ENCODE results near the gene CHAT.

CHAT gene

DNA sequence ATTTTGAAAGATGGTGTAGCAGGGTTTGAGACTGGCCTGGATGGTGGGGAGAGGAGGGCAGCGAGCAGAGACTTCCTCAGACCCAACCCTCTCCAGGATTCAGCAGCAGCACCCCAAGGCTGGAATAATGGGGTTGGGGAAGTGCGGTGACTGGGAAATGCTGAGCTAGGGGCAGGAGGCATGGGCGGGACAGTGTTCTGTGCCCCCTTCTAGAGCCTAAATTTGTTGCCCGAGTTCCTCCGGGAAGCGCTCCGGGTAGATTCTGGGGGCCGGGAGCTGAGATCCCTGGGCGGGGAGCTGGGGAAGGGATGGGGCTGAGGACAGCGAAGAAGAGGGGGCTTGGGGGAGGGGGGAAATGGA is at the start of gene CHAT:
TSS of gene CHAT (plus strand) at position 156 of the 360 bp plus-strand sequence. CDS start at position 309, 153 bp downstream.
- H3K4me3 ChIP-seq (ENCODE audit: low read length) = no peak within 1 kb of the TSS

DNA sequence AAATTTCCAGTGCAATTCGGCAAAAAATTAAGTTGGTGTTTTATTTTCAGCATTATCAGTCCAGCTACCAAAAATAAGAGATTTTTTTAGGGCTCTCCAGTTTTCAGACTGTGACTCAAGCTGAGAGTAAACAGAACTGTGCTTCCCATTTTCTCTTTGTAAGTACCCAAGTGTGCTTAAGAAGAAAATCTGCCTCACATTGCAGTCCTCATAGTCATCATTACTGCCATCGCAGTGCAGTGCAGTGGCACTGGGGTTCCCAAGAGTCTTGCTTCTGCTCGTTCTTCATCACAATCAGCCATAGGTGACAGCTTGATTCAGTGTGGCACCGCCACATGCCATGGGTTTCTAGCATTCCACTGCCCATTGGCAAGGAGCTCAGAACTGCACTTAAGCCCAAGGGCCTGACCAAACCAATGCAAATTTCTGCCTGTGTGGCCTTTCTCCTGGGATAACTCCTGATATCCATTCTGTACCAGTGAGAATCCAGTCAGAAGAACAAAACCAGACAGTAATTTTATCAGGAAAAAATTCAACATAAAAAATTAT is 49.3 kb upstream of the CHAT start:
- H3K79me2 ChIP-seq (ENCODE audit: low read length) = no peaks in the 10 kb centered on the region

More for the DNA sequence above, at the start of gene CHAT:
- DNase-seq = no peak
- H3K79me2 ChIP-seq (ENCODE audit: low read length) = no peaks in the 10 kb centered on the region
- no peak within 1 kb of the TSS for H2AFZ ChIP-seq (ENCODE audit: low read length)
- no peak within 1 kb of the TSS for H3K9ac ChIP-seq (ENCODE audit: low read length)
- TF ChIP-seq EZH2 (optimal IDR thresholded peaks at IDR 0.05; ENCODE audit: low read depth, low read length) = no peak
- TF ChIP-seq, protein P1, sequence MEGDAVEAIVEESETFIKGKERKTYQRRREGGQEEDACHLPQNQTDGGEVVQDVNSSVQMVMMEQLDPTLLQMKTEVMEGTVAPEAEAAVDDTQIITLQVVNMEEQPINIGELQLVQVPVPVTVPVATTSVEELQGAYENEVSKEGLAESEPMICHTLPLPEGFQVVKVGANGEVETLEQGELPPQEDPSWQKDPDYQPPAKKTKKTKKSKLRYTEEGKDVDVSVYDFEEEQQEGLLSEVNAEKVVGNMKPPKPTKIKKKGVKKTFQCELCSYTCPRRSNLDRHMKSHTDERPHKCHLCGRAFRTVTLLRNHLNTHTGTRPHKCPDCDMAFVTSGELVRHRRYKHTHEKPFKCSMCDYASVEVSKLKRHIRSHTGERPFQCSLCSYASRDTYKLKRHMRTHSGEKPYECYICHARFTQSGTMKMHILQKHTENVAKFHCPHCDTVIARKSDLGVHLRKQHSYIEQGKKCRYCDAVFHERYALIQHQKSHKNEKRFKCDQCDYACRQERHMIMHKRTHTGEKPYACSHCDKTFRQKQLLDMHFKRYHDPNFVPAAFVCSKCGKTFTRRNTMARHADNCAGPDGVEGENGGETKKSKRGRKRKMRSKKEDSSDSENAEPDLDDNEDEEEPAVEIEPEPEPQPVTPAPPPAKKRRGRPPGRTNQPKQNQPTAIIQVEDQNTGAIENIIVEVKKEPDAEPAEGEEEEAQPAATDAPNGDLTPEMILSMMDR (IDR thresholded peaks at IDR 0.05; ENCODE audit: low read length) = no peak
- TF ChIP-seq EZH2phosphoT487 (IDR thresholded peaks at IDR 0.05; ENCODE audit: low read length) = no peak
- no peak within 1 kb of the TSS for H3K27ac ChIP-seq (ENCODE audit: low read length)
- no peaks in the 10 kb centered on the region for H3K9me3 ChIP-seq (replicated peaks; ENCODE audit: insufficient read depth, low read length)
- H3K4me2 ChIP-seq (ENCODE audit: low read depth, low read length) = no peak within 1 kb of the TSS
- H3K9me2 ChIP-seq (replicated peaks; ENCODE audit: insufficient read depth, low read length) = no peaks in the 10 kb centered on the region
- H3F3A ChIP-seq (ENCODE audit: insufficient read depth, low read length) = no peaks in the 10 kb centered on the region
- no peaks in the 10 kb centered on the region for H4K20me1 ChIP-seq (ENCODE audit: insufficient read depth, low read length)
- H3K4me1 ChIP-seq (ENCODE audit: low read length) = no peaks in the 10 kb centered on the region
- no peaks in the 10 kb centered on the region for H3K36me3 ChIP-seq (replicated peaks; ENCODE audit: insufficient read depth, low read length)
- peaks cover 23% of the 10 kb centered on the region for H3K27me3 ChIP-seq (replicated peaks; ENCODE audit: insufficient read depth, low read length)

DNA sequence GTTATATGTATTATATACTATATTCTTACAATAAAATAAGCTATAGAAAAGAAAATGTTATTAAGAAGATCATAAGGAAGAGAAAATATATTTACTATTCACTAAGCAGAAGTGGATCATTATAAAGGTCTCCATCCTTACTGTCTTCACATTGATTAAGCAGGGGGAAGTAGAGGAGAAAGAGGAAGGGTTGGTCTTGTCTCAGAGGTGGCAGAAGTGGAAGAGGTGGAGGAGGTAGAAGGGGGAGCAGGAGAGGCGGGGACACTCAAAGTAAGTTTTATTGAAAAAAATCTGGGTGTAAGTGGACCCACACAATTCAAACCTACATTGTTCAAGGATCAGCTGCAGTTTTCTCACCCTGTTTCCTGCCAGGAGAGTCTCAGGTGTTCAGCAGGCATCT is 46.0 kb upstream of the CHAT start:
- Histone ChIP-seq H3K27me3 (replicated peaks; ENCODE audit: insufficient read depth, low read length) (no peaks in the 10 kb centered on the region), H3K4me3 (ENCODE audit: low read length) (no peak overlapping the region), H3K4me1 (ENCODE audit: low read length) (no peaks in the 10 kb centered on the region), H3K9me2 (replicated peaks; ENCODE audit: insufficient read depth, low read length) (no peaks in the 10 kb centered on the region), H3K36me3 (replicated peaks; ENCODE audit: insufficient read depth, low read length) (no peaks in the 10 kb centered on the region), H4K20me1 (ENCODE audit: insufficient read depth, low read length) (no peaks in the 10 kb centered on the region), H3F3A (ENCODE audit: insufficient read depth, low read length) (no peaks in the 10 kb centered on the region), H3K4me2 (ENCODE audit: low read depth, low read length) (no peak overlapping the region), H3K27ac (ENCODE audit: low read length) (no peak overlapping the region), H3K9ac (ENCODE audit: low read length) (no peak overlapping the region), H2AFZ (ENCODE audit: low read length) (no peak overlapping the region), H3K79me2 (ENCODE audit: low read length) (no peaks in the 10 kb centered on the region), H3K9me3 (replicated peaks; ENCODE audit: insufficient read depth, low read length) (no peaks in the 10 kb centered on the region)
- no peak for DNase-seq
- no peak for TF ChIP-seq EZH2 (optimal IDR thresholded peaks at IDR 0.05; ENCODE audit: low read depth, low read length)
- TF ChIP-seq, protein P1 (IDR thresholded peaks at IDR 0.05; ENCODE audit: low read length) = no peak
- no peak for TF ChIP-seq EZH2phosphoT487 (IDR thresholded peaks at IDR 0.05; ENCODE audit: low read length)

More for the DNA sequence above, 49.3 kb upstream of the CHAT start:
- Histone ChIP-seq H3K4me3 (ENCODE audit: low read length) (no peak overlapping the region), H3K9ac (ENCODE audit: low read length) (no peak overlapping the region), H2AFZ (ENCODE audit: low read length) (no peak overlapping the region), H3F3A (ENCODE audit: insufficient read depth, low read length) (no peaks in the 10 kb centered on the region), H3K9me3 (replicated peaks; ENCODE audit: insufficient read depth, low read length) (no peaks in the 10 kb centered on the region), H3K4me1 (ENCODE audit: low read length) (no peaks in the 10 kb centered on the region), H3K27me3 (replicated peaks; ENCODE audit: insufficient read depth, low read length) (no peaks in the 10 kb centered on the region), H4K20me1 (ENCODE audit: insufficient read depth, low read length) (no peaks in the 10 kb centered on the region), H3K27ac (ENCODE audit: low read length) (no peak overlapping the region), H3K9me2 (replicated peaks; ENCODE audit: insufficient read depth, low read length) (no peaks in the 10 kb centered on the region), H3K36me3 (replicated peaks; ENCODE audit: insufficient read depth, low read length) (no peaks in the 10 kb centered on the region), H3K4me2 (ENCODE audit: low read depth, low read length) (no peak overlapping the region)
- TF ChIP-seq, protein P1 (IDR thresholded peaks at IDR 0.05; ENCODE audit: low read length) = no peak
- TF ChIP-seq EZH2phosphoT487 (IDR thresholded peaks at IDR 0.05; ENCODE audit: low read length) (no peak), EZH2 (optimal IDR thresholded peaks at IDR 0.05; ENCODE audit: low read depth, low read length) (no peak)
- DNase-seq = no peak
